H1 (cell line): ENCODE measurements around the gene ALDH3B1. TPM values are rescaled to one million over a fixed set of nuclear protein-coding genes. Genes with fewer than 3 reads are reported as not detected.

Experiments
- BACH1 ChIP-seq: IDR thresholded peaks from 2 replicates; pipeline ENCODE4 v1.6.1; 2012; ENCODE audit warnings: low read length, improper control_type of control experiment
- BCL11A ChIP-seq, 2 experiments: IDR thresholded peaks; one replicate each; pipeline ENCODE4 v1.6.1; 2011; ENCODE audit warnings: low read depth in 2 of 2, low read length in 2 of 2, mild to moderate bottlenecking in 2 of 2
- CHD7 ChIP-seq: fragments of 300-600 bp; sonication (generic); IDR thresholded peaks from 2 replicates; pipeline ENCODE4 v1.7.1; 2012; ENCODE audit warnings: low read length, moderate library complexity, mild to moderate bottlenecking, inconsistent platforms; ENCODE audit not compliant: insufficient replicate concordance
- polyA plus RNA-seq, 7 experiments: library from polyadenylated mRNA; depleted of rRNA in 3 of 7; stranded (reverse) in 5 of 7; unstranded in 2 of 7; fragments of >200 nt in 5 of 7; fragments of 200-250 nt in 2 of 7; gene quantifications; 1 replicate in 5 of 7; 2 replicates in 1 of 7; 4 replicates in 1 of 7; pipeline versions ENCODE4 v1.2.1 to v1.2.3, GENCODE V29; 2011 to 2013; ENCODE audit warnings: missing spikeins in 2 of 7, mixed read lengths in 2 of 7
- total RNA-seq: library from RNA; stranded (reverse); fragmentation: NEBNext Ultra II Directional; extraction: Animal tissue kit (Norgen Biotek cat#: 25700); gene quantifications from 2 replicates; pipeline ENCODE4 v1.2.1, GENCODE V29; 2021

Gene ALDH3B1
- total and polyA plus RNA-seq, 2 of the 8 experiments (the other 6 are each of a cell fraction or from before 2014, with no cell fraction given) = 0.32 to 0.47 TPM

- no peak for TF ChIP-seq CHD7
- TF ChIP-seq BACH1 = no peak
- no peak for TF ChIP-seq BCL11A (IDR thresholded peaks at IDR 0.05; ENCODE audit: low read depth in 2 of 2, low read length in 2 of 2)
These were observed 26.1 kb downstream of the ALDH3B1 start (continued) for GRCh38 chr11:68036141-68036716.
